Upper lobe of left lung (tissue), 6 donors: Measurements from ENCODE around the gene GALNT18. TPM values are rescaled to one million over a fixed set of nuclear protein-coding genes. Genes with fewer than 3 reads are reported as not detected.
A peak's percentile ranks its signal among the peaks of the same experiment; 100 is the strongest.

Experiments used
- ATAC-seq, 2 donors: fragments of 200-7000 bp; cut with Tn5 transposase; one replicate each; pipeline ENCODE4 v1.9.1; 2022; ENCODE audit warnings: mild to moderate bottlenecking in 2 of 2, moderate library complexity in 2 of 2; ENCODE audit not compliant: low FRiP score in 2 of 2
- DNase-seq, 2 donors: peaks; one replicate each; pipeline ENCODE4 v3.0.0-alpha.2; 2019 to 2020
- H3K27ac ChIP-seq, 4 donors: fragments of 200-600 bp; sonication (generic); one replicate each; pipeline ENCODE4 v1.5.1; 2016 to 2019
- H3K27me3 ChIP-seq, 4 donors: fragments of 200-600 bp; sonication (generic); one replicate each; pipeline ENCODE4 v1.5.1; 2017 to 2019
- H3K36me3 ChIP-seq, 4 donors: fragments of 200-600 bp; sonication (generic); one replicate each; pipeline ENCODE4 v1.5.1; 2016 to 2019
- H3K4me1 ChIP-seq, 4 donors: fragments of 200-600 bp; sonication (generic); one replicate each; pipeline ENCODE4 v1.5.1; 2018 to 2019
- H3K4me3 ChIP-seq, 4 donors: fragments of 200-600 bp; sonication (generic); one replicate each; pipeline ENCODE4 v1.5.1; 2017 to 2019; ENCODE audit warnings: mild to moderate bottlenecking in 2 of 4, moderate library complexity in 1 of 4
- H3K9me3 ChIP-seq, 4 donors: fragments of 200-600 bp; sonication (generic); one replicate each; pipeline ENCODE4 v1.5.1; 2018 to 2019
- EP300 ChIP-seq, 4 donors: sonication (generic); formaldehyde crosslinking; IDR thresholded peaks; one replicate each; pipeline ENCODE4 v1.5.1; 2017; ENCODE audit warnings: antibody characterized with exemption in 4 of 4, control low read depth in 2 of 4
- POLR2A ChIP-seq, 4 donors: fragments of 450-650 bp; IDR thresholded peaks; one replicate each; pipeline ENCODE4 v1.5.1; 2016 to 2017; ENCODE audit warnings: antibody characterized with exemption in 4 of 4, mild to moderate bottlenecking in 2 of 4
- POLR2AphosphoS5 ChIP-seq, 2 donors: sonication (generic); formaldehyde crosslinking; IDR thresholded peaks; one replicate each; pipeline ENCODE4 v1.5.1; 2017; ENCODE audit warnings: antibody characterized with exemption in 2 of 2
- WGBS, 2 donors: methylation state at CpG; one replicate each; pipeline ENCODE4 v1.1.5; 2017 to 2018; 5-methylcytosine and 5-hydroxymethylcytosine counted together
- total RNA-seq, 6 donors: library from RNA; depleted of rRNA in 4 of 6; stranded (reverse); fragments of >200 nt in 4 of 6; gene quantifications; one replicate each; pipeline versions ENCODE4 v1.1.0 to v1.2.1, GENCODE V29; 2016 to 2021
- TF ChIP-seq, protein P1 (sequence below), 6 experiments: fragments of 450-650 bp in 4 of 6; fragments of 200-600 bp in 2 of 6; sonication (generic) in 2 of 6; IDR thresholded peaks; one replicate each; pipeline ENCODE4 v1.5.1; 2016 to 2019; ENCODE audit warnings: antibody characterized with exemption in 6 of 6
- donor health status: DM: no; HTN: no; CAD: no; lungs with moderate emphysema.
- donor health status: DM: no; HTN: yes; CAD: no; lungs with severe emphysema.

The GALNT18 gene
- total RNA-seq, 6 donors from 2014 or later = 48.2 to 115 (median 61.8) TPM

DNA sequence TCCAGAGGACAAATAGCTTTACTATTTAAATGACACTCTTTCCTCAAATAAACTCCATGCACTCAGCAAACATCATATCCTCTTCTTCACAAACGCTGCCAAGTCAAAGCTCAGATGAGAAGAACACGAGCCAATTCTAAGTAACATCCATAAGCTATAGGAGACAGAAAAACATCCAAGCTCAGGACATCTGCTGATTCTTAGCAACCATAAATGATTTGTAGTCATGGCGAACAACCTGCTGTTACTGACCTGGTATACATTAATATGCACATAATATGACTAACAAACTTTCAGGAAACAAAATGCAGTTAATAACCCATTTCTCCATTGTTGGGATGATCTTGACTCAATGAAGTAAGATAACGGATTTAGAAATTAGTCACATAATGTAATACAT, 6.7 kb downstream of the GALNT18 start:
- no peaks in the 10 kb centered on the region for H3K9me3 ChIP-seq
- DNase-seq = no peak
- H3K27ac ChIP-seq = peak overlapping the region in 1 of 4 donors; percentile 34
- ATAC-seq = no peak
- H3K36me3 ChIP-seq = no peaks in the 10 kb centered on the region
- 51 to 63% methylated on average over 4 of the region's 4 CpGs for WGBS, 2 donors
- peaks cover 0 to under 1% (median 0%) of the 10 kb centered on the region in 4 donors for H3K27me3 ChIP-seq
- H3K4me3 ChIP-seq = no peak overlapping the region
- TF ChIP-seq EP300 (IDR thresholded peaks at IDR 0.05) = no peak
- no peak for TF ChIP-seq POLR2AphosphoS5 (IDR thresholded peaks at IDR 0.05)
- no peak for TF ChIP-seq POLR2A (IDR thresholded peaks at IDR 0.05)
- TF ChIP-seq, protein P1, sequence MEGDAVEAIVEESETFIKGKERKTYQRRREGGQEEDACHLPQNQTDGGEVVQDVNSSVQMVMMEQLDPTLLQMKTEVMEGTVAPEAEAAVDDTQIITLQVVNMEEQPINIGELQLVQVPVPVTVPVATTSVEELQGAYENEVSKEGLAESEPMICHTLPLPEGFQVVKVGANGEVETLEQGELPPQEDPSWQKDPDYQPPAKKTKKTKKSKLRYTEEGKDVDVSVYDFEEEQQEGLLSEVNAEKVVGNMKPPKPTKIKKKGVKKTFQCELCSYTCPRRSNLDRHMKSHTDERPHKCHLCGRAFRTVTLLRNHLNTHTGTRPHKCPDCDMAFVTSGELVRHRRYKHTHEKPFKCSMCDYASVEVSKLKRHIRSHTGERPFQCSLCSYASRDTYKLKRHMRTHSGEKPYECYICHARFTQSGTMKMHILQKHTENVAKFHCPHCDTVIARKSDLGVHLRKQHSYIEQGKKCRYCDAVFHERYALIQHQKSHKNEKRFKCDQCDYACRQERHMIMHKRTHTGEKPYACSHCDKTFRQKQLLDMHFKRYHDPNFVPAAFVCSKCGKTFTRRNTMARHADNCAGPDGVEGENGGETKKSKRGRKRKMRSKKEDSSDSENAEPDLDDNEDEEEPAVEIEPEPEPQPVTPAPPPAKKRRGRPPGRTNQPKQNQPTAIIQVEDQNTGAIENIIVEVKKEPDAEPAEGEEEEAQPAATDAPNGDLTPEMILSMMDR (IDR thresholded peaks at IDR 0.05) = no peak
- H3K4me1 ChIP-seq = peaks cover 12 to 34% (median 15%) of the 10 kb centered on the region in 4 donors

DNA sequence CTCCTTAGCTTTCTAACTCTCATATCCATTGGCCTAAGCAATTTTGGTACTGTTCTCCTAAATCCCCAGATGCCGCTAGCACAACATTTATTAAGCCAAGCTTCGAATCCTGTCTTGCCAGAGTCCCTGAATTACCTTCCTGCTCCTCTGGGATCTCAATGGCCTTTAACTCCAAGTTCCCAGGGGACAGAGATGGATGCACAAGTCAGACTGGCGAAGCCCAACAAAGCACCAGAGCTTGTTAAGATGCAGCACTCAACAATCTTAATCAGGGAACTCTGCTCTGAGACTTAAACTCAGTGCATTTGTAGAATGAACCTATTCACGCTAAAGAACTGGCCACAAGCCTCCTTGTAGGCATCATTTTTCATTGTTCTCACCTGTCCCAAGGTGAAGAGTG, 9.4 kb downstream of the GALNT18 start:
- Histone ChIP-seq H3K4me1 (peaks cover 17 to 44% (median 33%) of the 10 kb centered on the region in 4 donors), H3K4me3 (no peak overlapping the region), H3K27me3 (no peaks in the 10 kb centered on the region), H3K36me3 (no peaks in the 10 kb centered on the region), H3K9me3 (no peaks in the 10 kb centered on the region), H3K27ac (no peak overlapping the region)
- DNase-seq = no peak
- no peak for ATAC-seq
- TF ChIP-seq, protein P1 (IDR thresholded peaks at IDR 0.05) = no peak
- TF ChIP-seq POLR2A (IDR thresholded peaks at IDR 0.05) (no peak), POLR2AphosphoS5 (IDR thresholded peaks at IDR 0.05) (no peak), EP300 (IDR thresholded peaks at IDR 0.05) (no peak)
- 84 to 93% methylated on average over 3 to 4 of the region's 4 CpGs for WGBS, 2 donors

DNA sequence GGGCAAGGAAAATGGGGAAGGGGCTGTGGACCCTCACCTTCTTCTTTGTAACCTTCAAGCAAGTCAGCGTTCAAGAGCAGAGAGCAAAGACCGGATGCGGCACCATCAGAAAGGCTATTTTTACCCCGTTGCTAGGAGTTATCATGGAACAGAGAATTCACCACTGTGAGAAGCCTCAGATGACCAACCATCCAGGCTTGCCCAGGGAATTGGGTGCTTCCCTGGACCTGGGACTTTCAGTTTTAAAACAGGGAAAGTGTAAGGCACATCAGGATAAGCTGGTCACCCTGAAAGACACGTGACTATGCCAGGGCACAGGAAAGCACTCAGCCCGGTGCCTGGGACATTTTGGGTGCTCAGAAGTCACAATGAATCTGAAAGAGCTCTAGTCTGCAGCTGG, 10.4 kb downstream of the GALNT18 start:
- no peaks in the 10 kb centered on the region for H3K9me3 ChIP-seq
- no peak overlapping the region for H3K4me3 ChIP-seq
- no peaks in the 10 kb centered on the region for H3K27me3 ChIP-seq
- peak overlapping the region in 1 of 4 donors; percentile 26 for H3K27ac ChIP-seq
- ATAC-seq = no peak
- H3K36me3 ChIP-seq = no peaks in the 10 kb centered on the region
- TF ChIP-seq POLR2A (IDR thresholded peaks at IDR 0.05) (no peak), EP300 (IDR thresholded peaks at IDR 0.05) (no peak), POLR2AphosphoS5 (IDR thresholded peaks at IDR 0.05) (no peak)
- TF ChIP-seq, protein P1 (IDR thresholded peaks at IDR 0.05) = no peak
- WGBS, 2 donors = 57 to 65% methylated on average over 6 of the region's 6 CpGs
- no peak for DNase-seq
- H3K4me1 ChIP-seq = peaks cover 17 to 50% (median 36%) of the 10 kb centered on the region in 4 donors

DNA sequence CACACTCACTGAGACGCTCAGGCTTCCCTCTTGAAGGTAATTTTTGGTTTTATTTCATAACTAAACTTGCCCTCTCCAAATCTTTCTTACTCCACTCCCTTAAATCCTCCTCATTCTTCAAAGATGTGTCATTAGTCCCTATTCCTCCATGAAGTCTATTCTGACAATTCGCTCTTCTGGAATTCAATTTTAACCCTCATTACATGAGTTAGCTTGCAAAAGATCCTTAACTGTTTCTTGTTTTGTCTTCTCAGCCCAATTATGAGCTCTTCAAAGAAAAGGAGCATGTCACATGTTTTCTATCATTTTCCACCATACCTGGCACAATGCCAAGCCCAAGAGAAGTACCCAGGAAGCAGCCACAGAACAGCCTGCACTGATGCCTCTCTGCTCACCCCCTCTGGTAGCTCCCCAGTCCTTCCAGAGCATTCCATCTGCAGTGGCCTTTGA, 13.0 kb downstream of the GALNT18 start:
- peak overlapping the region in 1 of 4 donors; percentile 32 for H3K27ac ChIP-seq
- TF ChIP-seq, protein P1 (IDR thresholded peaks at IDR 0.05) = no peak
- no peak overlapping the region for H3K4me3 ChIP-seq

DNA sequence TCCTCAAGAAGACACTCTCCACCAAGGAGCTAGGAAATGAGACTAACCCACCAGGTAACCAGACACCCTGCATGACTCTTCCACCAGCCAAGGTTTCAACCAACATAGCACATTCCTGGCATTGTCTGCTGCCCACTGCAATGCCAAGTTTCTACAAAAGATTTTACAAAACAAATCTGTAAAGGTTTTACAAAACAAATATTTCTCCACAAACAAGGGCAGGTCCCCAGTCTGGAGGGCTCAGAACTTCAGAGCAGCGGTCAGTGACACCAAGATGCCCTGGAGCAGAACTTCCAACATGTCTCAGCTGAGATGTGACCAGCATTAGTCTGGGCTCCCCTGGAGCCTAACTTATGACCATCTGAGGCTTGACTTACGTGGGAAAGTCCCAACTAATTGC, 14.0 kb downstream of the GALNT18 start:
- no peak overlapping the region for H3K4me3 ChIP-seq
- TF ChIP-seq, protein P1 (IDR thresholded peaks at IDR 0.05) = no peak
- TF ChIP-seq POLR2AphosphoS5 (IDR thresholded peaks at IDR 0.05) (no peak), EP300 (IDR thresholded peaks at IDR 0.05) (no peak), POLR2A (IDR thresholded peaks at IDR 0.05) (no peak)
- WGBS, 2 donors = 89 to 94% methylated on average over 2 of the region's 2 CpGs
- H3K27me3 ChIP-seq = no peaks in the 10 kb centered on the region
- H3K4me1 ChIP-seq = peaks cover 17 to 46% (median 29%) of the 10 kb centered on the region in 4 donors
- H3K27ac ChIP-seq = peak overlapping the region in 1 of 4 donors; percentile 14
- ATAC-seq = no peak
- no peaks in the 10 kb centered on the region for H3K9me3 ChIP-seq
- H3K36me3 ChIP-seq = no peaks in the 10 kb centered on the region
- no peak for DNase-seq

More for the DNA sequence above, 13.0 kb downstream of the GALNT18 start:
- DNase-seq = no peak
- peak in 1 of 2 donors; percentile 61 for ATAC-seq
- WGBS, 2 donors = 68 to 76% methylated on average over 2 of the region's 2 CpGs
- H3K4me1 ChIP-seq = peaks cover 17 to 47% (median 32%) of the 10 kb centered on the region in 4 donors
- no peaks in the 10 kb centered on the region for H3K27me3 ChIP-seq
- H3K9me3 ChIP-seq = no peaks in the 10 kb centered on the region
- no peaks in the 10 kb centered on the region for H3K36me3 ChIP-seq
